Endothelial cell (in vitro differentiated cells): ENCODE data around the gene PROZ. TPM values are rescaled to one million over a fixed set of nuclear protein-coding genes. Genes with fewer than 3 reads are reported as not detected.

Experiments
- DNase-seq: peaks from one replicate; pipeline ENCODE4 v3.0.0; 2021; ENCODE audit warnings: low spot score
- H3K27ac Mint-ChIP-seq: one replicate; pipeline ENCODE4 v1.8.0; 2021; ENCODE audit warnings: mixed read lengths, inconsistent platforms; ENCODE audit not compliant: unreplicated experiment
- H3K27me3 Mint-ChIP-seq: one replicate; pipeline ENCODE4 v1.8.0; 2021; ENCODE audit warnings: mild to moderate bottlenecking, moderate library complexity, mixed read lengths, inconsistent platforms; ENCODE audit not compliant: unreplicated experiment
- H3K36me3 Mint-ChIP-seq: one replicate; pipeline ENCODE4 v1.8.0; 2021; ENCODE audit warnings: mild to moderate bottlenecking, low read depth, mixed read lengths, inconsistent platforms; ENCODE audit not compliant: unreplicated experiment
- H3K4me1 Mint-ChIP-seq: one replicate; pipeline ENCODE4 v1.8.0; 2021; ENCODE audit warnings: mild to moderate bottlenecking, mixed read lengths, inconsistent platforms; ENCODE audit not compliant: unreplicated experiment
- H3K4me3 Mint-ChIP-seq: one replicate; pipeline ENCODE4 v1.8.0; 2021; ENCODE audit warnings: mild to moderate bottlenecking, mixed read lengths, inconsistent platforms; ENCODE audit not compliant: unreplicated experiment
- H3K9me3 Mint-ChIP-seq: one replicate; pipeline ENCODE4 v1.8.0; 2021; ENCODE audit warnings: mixed read lengths, inconsistent platforms; ENCODE audit not compliant: unreplicated experiment
- CTCF ChIP-seq: fragments of 200-600 bp; sonication (generic); IDR thresholded peaks from one replicate; pipeline ENCODE4 v1.5.0; 2021; ENCODE audit warnings: antibody characterized with exemption; ENCODE audit not compliant: unreplicated experiment
- total RNA-seq: library from RNA; stranded (reverse); fragmentation: NEBNext Ultra II Directional; extraction: Animal tissue kit (Norgen Biotek cat#: 25700); gene quantifications from one replicate; pipeline ENCODE4 v1.2.1, GENCODE V29; 2021; ENCODE audit not compliant: unreplicated experiment

PROZ gene
- total RNA-seq, 1 donor from 2014 or later = not detected

- Mint-ChIP-seq H3K27me3 (peaks cover 8% of the 10 kb centered on the region), H3K9me3 (no peaks in the 10 kb centered on the region), H3K27ac (peak overlapping the region; percentile 84), H3K4me3 (peak overlapping the region; percentile 91), H3K36me3 (peaks cover 9% of the 10 kb centered on the region), H3K4me1 (peaks cover 22% of the 10 kb centered on the region)
- peak; percentile 47 for DNase-seq
- no peak for TF ChIP-seq CTCF
Observed at GRCh38 chr13:113209759-113210421, 51.4 kb downstream of the PROZ start.

- Mint-ChIP-seq H3K36me3 (peaks cover 5% of the 10 kb centered on the region), H3K4me1 (peaks cover 20% of the 10 kb centered on the region), H3K4me3 (peak overlapping the region; percentile 91), H3K9me3 (no peaks in the 10 kb centered on the region), H3K27me3 (peaks cover 8% of the 10 kb centered on the region), H3K27ac (no peak overlapping the region)
- no peak for DNase-seq
- TF ChIP-seq CTCF = no peak
Observed at GRCh38 chr13:113210833-113211232, 52.4 kb downstream of the PROZ start.

- Mint-ChIP-seq H3K27ac (no peak overlapping the region), H3K27me3 (peaks cover 8% of the 10 kb centered on the region), H3K4me3 (peak overlapping the region; percentile 66), H3K36me3 (peaks cover 5% of the 10 kb centered on the region), H3K9me3 (no peaks in the 10 kb centered on the region), H3K4me1 (peaks cover 20% of the 10 kb centered on the region)
- TF ChIP-seq CTCF = no peak
- peak; percentile 46 for DNase-seq
Observed at GRCh38 chr13:113211774-113212173, 53.3 kb downstream of the PROZ start.

GRCh38 chr13:113216254-113217048 is 58.0 kb downstream of the PROZ start:
- Mint-ChIP-seq H3K36me3 (peaks cover 10% of the 10 kb centered on the region), H3K27me3 (peaks cover under 1% of the 10 kb centered on the region), H3K4me3 (no peak overlapping the region), H3K4me1 (peaks cover 5% of the 10 kb centered on the region), H3K9me3 (no peaks in the 10 kb centered on the region), H3K27ac (no peak overlapping the region)
- no peak for DNase-seq
- no peak for TF ChIP-seq CTCF

GRCh38 chr13:113218586-113218985 is 60.1 kb downstream of the PROZ start:
- H3K27ac Mint-ChIP-seq = no peak overlapping the region
- no peak for TF ChIP-seq CTCF
- H3K27me3 Mint-ChIP-seq = peaks cover 11% of the 10 kb centered on the region
- DNase-seq = no peak
- no peaks in the 10 kb centered on the region for H3K4me1 Mint-ChIP-seq
- peaks cover 24% of the 10 kb centered on the region for H3K36me3 Mint-ChIP-seq
- no peaks in the 10 kb centered on the region for H3K9me3 Mint-ChIP-seq
- no peak overlapping the region for H3K4me3 Mint-ChIP-seq
